Mesenchymal stem cell (in vitro differentiated cells and primary cell): Measurements from ENCODE around the gene CHAF1B.
"Not testable (repeated sequence)": the region's sequence is repeated elsewhere in the genome, so short reads cannot be mapped to it uniquely, and the experiment has no call there.

Experiments used
- DNase-seq: peaks from one replicate; pipeline ENCODE4 v3.0.0-alpha.2; 2013
- H2AFZ ChIP-seq: one replicate; pipeline ENCODE4 v1.6.1; 2013; ENCODE audit warnings: low read depth, mild to moderate bottlenecking, control low read depth, inconsistent platforms, low read length, moderate library complexity
- H2AK5ac ChIP-seq: 2 replicates; pipeline ENCODE4 v1.6.1; 2013; ENCODE audit warnings: low read length, moderate library complexity, mild to moderate bottlenecking, inconsistent platforms; ENCODE audit not compliant: severe bottlenecking
- H2BK120ac ChIP-seq: one replicate; pipeline ENCODE4 v1.6.1; 2013; ENCODE audit warnings: low read depth, mild to moderate bottlenecking, inconsistent platforms, low read length, moderate library complexity
- H2BK12ac ChIP-seq, 2 experiments: one replicate each; pipeline ENCODE4 v1.6.1; 2013; ENCODE audit warnings: inconsistent platforms in 2 of 2, low read length in 2 of 2, mild to moderate bottlenecking in 2 of 2, moderate library complexity in 2 of 2, control low read depth in 1 of 2
- H2BK15ac ChIP-seq: one replicate; pipeline ENCODE4 v1.6.1; 2013; ENCODE audit warnings: mild to moderate bottlenecking, low read depth, inconsistent platforms; ENCODE audit not compliant: poor library complexity, severe bottlenecking
- H2BK5ac ChIP-seq: 2 replicates; pipeline ENCODE4 v1.6.1; 2013; ENCODE audit warnings: low read depth, mild to moderate bottlenecking, low read length, control low read depth, inconsistent platforms; ENCODE audit not compliant: poor library complexity, severe bottlenecking
- H3K14ac ChIP-seq, 2 experiments: one replicate each; pipeline ENCODE4 v1.6.1; 2013; ENCODE audit warnings: inconsistent platforms in 2 of 2, low read length in 2 of 2, control low read depth in 1 of 2, mild to moderate bottlenecking in 1 of 2, moderate library complexity in 1 of 2
- H3K18ac ChIP-seq, 2 experiments: one replicate each; pipeline ENCODE4 v1.6.1; 2013; ENCODE audit warnings: inconsistent platforms in 2 of 2, low read length in 2 of 2, control low read depth in 1 of 2, low read depth in 1 of 2, mild to moderate bottlenecking in 1 of 2
- H3K23ac ChIP-seq, 2 experiments: one replicate each; pipeline ENCODE4 v1.6.1; 2013; ENCODE audit warnings: inconsistent platforms in 2 of 2, low read length in 2 of 2, mild to moderate bottlenecking in 2 of 2, moderate library complexity in 2 of 2, control low read depth in 1 of 2
- H3K27ac ChIP-seq: 2 replicates; pipeline ENCODE4 v1.5.1; 2013; ENCODE audit warnings: mild to moderate bottlenecking, moderate library complexity, low read length, control low read depth, inconsistent platforms; ENCODE audit not compliant: poor library complexity, severe bottlenecking
- H3K27me3 ChIP-seq, 2 experiments: 2 replicates each; pipeline versions ENCODE4 v1.6.1 to v1.7.0; 2013; ENCODE audit warnings: low read length in 2 of 2, mild to moderate bottlenecking in 2 of 2, moderate library complexity in 2 of 2, control low read depth in 1 of 2, inconsistent platforms in 1 of 2; ENCODE audit not compliant: control insufficient read depth in 1 of 2, insufficient read depth in 1 of 2
- H3K36me3 ChIP-seq, 2 experiments: 2 replicates each; pipeline versions ENCODE4 v1.6.1 to v1.7.0; 2013; ENCODE audit warnings: low read length in 2 of 2, control low read depth in 1 of 2, inconsistent platforms in 1 of 2, low read depth in 1 of 2, mild to moderate bottlenecking in 1 of 2; ENCODE audit not compliant: insufficient read depth in 2 of 2, control insufficient read depth in 1 of 2
- H3K4ac ChIP-seq, 2 experiments: one replicate each; pipeline ENCODE4 v1.6.1; 2013; ENCODE audit warnings: inconsistent platforms in 2 of 2, low read length in 2 of 2, mild to moderate bottlenecking in 2 of 2, moderate library complexity in 2 of 2, control low read depth in 1 of 2, low read depth in 1 of 2
- H3K4me1 ChIP-seq: 2 replicates; pipeline ENCODE4 v1.6.1; 2013; ENCODE audit warnings: low read depth, low read length, control low read depth; ENCODE audit not compliant: control insufficient read depth, insufficient read depth
- H3K4me2 ChIP-seq: 2 replicates; pipeline ENCODE4 v1.6.1; 2013; ENCODE audit warnings: low read length, mild to moderate bottlenecking, inconsistent platforms; ENCODE audit not compliant: poor library complexity, severe bottlenecking
- H3K4me3 ChIP-seq, 2 experiments: 2 replicates each; pipeline versions ENCODE4 v1.5.1 to v1.7.0; 2013; ENCODE audit warnings: low read length in 2 of 2, mild to moderate bottlenecking in 2 of 2, control low read depth in 1 of 2, low read depth in 1 of 2; ENCODE audit not compliant: insufficient read depth in 1 of 2
- H3K79me1 ChIP-seq: replicated peaks from 2 replicates; pipeline ENCODE4 v1.6.1; 2013; ENCODE audit warnings: mild to moderate bottlenecking, control low read depth, low read length, inconsistent platforms; ENCODE audit not compliant: poor library complexity, severe bottlenecking
- H3K9ac ChIP-seq: 2 replicates; pipeline ENCODE4 v1.7.0; 2013; ENCODE audit warnings: mild to moderate bottlenecking, low read length, moderate library complexity
- H3K9me3 ChIP-seq: 2 replicates; pipeline ENCODE4 v1.7.0; 2013; ENCODE audit warnings: mild to moderate bottlenecking, low read length; ENCODE audit not compliant: control insufficient read depth
- H4K8ac ChIP-seq: one replicate; pipeline ENCODE4 v1.6.1; 2013; ENCODE audit warnings: inconsistent platforms, mild to moderate bottlenecking, low read length, moderate library complexity
- H4K91ac ChIP-seq: one replicate; pipeline ENCODE4 v1.6.1; 2013; ENCODE audit warnings: mild to moderate bottlenecking, low read length, inconsistent platforms
- WGBS: methylation state at CpG from one replicate; pipeline ENCODE4 v1.1.7; 2013; ENCODE audit warnings: mixed read lengths; 5-methylcytosine and 5-hydroxymethylcytosine counted together

CHAF1B gene

DNA sequence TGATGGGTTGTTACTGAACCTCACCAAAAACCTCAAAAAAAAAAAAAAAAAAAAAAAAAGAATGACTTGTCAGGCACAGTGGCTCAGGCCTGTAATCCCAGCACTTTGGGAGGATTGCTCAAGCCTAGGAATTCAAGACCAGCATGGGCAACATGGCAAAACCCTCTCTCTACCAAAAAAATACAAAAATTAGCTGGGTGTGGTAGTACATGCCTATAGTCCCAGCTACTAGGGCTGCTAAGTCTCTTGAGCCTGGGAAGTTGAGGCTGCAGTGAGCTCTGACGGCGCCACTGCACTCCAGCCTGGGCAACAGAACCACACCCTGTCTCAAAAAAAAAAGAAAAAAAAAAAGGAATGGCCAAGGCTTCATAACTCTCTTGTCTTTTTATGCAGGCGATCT lies 11.1 kb downstream of the CHAF1B start:
- H3K79me1 ChIP-seq = peaks cover 4% of the 10 kb centered on the region
- no peak for DNase-seq
- H3K14ac ChIP-seq = no peak overlapping the region
- no peak overlapping the region for H2AK5ac ChIP-seq
- H4K8ac ChIP-seq = no peak overlapping the region
- no peak overlapping the region for H3K4ac ChIP-seq
- H2BK12ac ChIP-seq = no peak overlapping the region
- no peaks in the 10 kb centered on the region for H3K4me1 ChIP-seq
- no peak overlapping the region for H3K27ac ChIP-seq
- no peak overlapping the region for H4K91ac ChIP-seq
- H3K9ac ChIP-seq = no peak overlapping the region
- no peak overlapping the region for H2AFZ ChIP-seq
- no peaks in the 10 kb centered on the region for H3K9me3 ChIP-seq
- H3K18ac ChIP-seq = no peak overlapping the region
- H3K36me3 ChIP-seq = peaks cover 15% of the 10 kb centered on the region in 2 experiments
- H3K4me3 ChIP-seq = no peak overlapping the region
- no peak overlapping the region for H3K23ac ChIP-seq
- H2BK120ac ChIP-seq = no peak overlapping the region
- no peak overlapping the region for H2BK15ac ChIP-seq
- H3K27me3 ChIP-seq = no peaks in the 10 kb centered on the region
- H3K4me2 ChIP-seq = no peak overlapping the region
- 96% methylated on average over 3 of the region's 3 CpGs for WGBS
- H2BK5ac ChIP-seq = no peak overlapping the region

GRCh38 chr21:36396971-36397370 lies 11.8 kb downstream of the CHAF1B start:
- Histone ChIP-seq H3K79me1 (peaks cover 4% of the 10 kb centered on the region), H3K4me3 (no peak overlapping the region), H2BK5ac (no peak overlapping the region), H2BK120ac (no peak overlapping the region), H3K4ac (no peak overlapping the region), H4K91ac (no peak overlapping the region), H3K27me3 (no peaks in the 10 kb centered on the region), H3K23ac (no peak overlapping the region), H3K18ac (no peak overlapping the region), H2AK5ac (no peak overlapping the region), H3K4me2 (no peak overlapping the region), H3K36me3 (peaks cover 15 to 16% of the 10 kb centered on the region in 2 experiments), H2BK15ac (no peak overlapping the region), H3K9ac (no peak overlapping the region), H3K9me3 (no peaks in the 10 kb centered on the region), H3K27ac (no peak overlapping the region), H4K8ac (no peak overlapping the region), H2BK12ac (no peak overlapping the region), H3K14ac (no peak overlapping the region), H2AFZ (no peak overlapping the region), H3K4me1 (peaks cover under 1% of the 10 kb centered on the region)
- WGBS = 97% methylated on average over 4 of the region's 4 CpGs
- no peak for DNase-seq

GRCh38 chr21:36397606-36398005 lies 12.4 kb downstream of the CHAF1B start:
- WGBS = 97% methylated on average over 5 of the region's 5 CpGs

GRCh38 chr21:36399736-36400135 lies 14.5 kb downstream of the CHAF1B start:
- not testable (repeated sequence) for H2BK5ac ChIP-seq, H2BK120ac ChIP-seq, H3K79me1 ChIP-seq, H4K91ac ChIP-seq, H2AK5ac ChIP-seq, H3K4me2 ChIP-seq, H3K9me3 ChIP-seq, H3K23ac ChIP-seq, H3K9ac ChIP-seq, H3K27ac ChIP-seq, H3K18ac ChIP-seq, H4K8ac ChIP-seq, H2BK12ac ChIP-seq, H3K4me3 ChIP-seq, H2AFZ ChIP-seq, H3K27me3 ChIP-seq, DNase-seq, H3K14ac ChIP-seq, H3K4ac ChIP-seq, H2BK15ac ChIP-seq, H3K4me1 ChIP-seq
- H3K36me3 ChIP-seq = peaks cover 16 to 31% of the 10 kb centered on the region in 2 experiments
- WGBS = 97% methylated on average over 9 of the region's 9 CpGs

More at GRCh38 chr21:36397606-36398005, 12.4 kb downstream of the CHAF1B start:
- H3K9ac ChIP-seq = no peak overlapping the region
- H2BK12ac ChIP-seq = no peak overlapping the region
- no peak overlapping the region for H3K23ac ChIP-seq
- H3K4me1 ChIP-seq = peaks cover 2% of the 10 kb centered on the region
- H2BK120ac ChIP-seq = no peak overlapping the region
- no peak overlapping the region for H4K8ac ChIP-seq
- no peak overlapping the region for H3K14ac ChIP-seq
- no peak overlapping the region for H2BK5ac ChIP-seq
- no peak for DNase-seq
- peaks cover 15 to 23% of the 10 kb centered on the region in 2 experiments for H3K36me3 ChIP-seq
- peaks cover 4% of the 10 kb centered on the region for H3K79me1 ChIP-seq
- no peak overlapping the region for H3K18ac ChIP-seq
- H3K4me2 ChIP-seq = no peak overlapping the region
- H2BK15ac ChIP-seq = no peak overlapping the region
- no peak overlapping the region for H3K4ac ChIP-seq
- no peak overlapping the region for H2AK5ac ChIP-seq
- H3K27ac ChIP-seq = no peak overlapping the region
- no peaks in the 10 kb centered on the region for H3K9me3 ChIP-seq
- no peaks in the 10 kb centered on the region for H3K27me3 ChIP-seq
- no peak overlapping the region for H4K91ac ChIP-seq
- H2AFZ ChIP-seq = no peak overlapping the region
- H3K4me3 ChIP-seq = no peak overlapping the region
